HG03280 (cell line): ENCODE results near the gene HTRA3.

Experiments
- ATAC-seq: cut with Tn5 transposase; IDR thresholded peaks from one replicate; pipeline ENCODE4 v1.9.1; 2021; ENCODE audit warnings: mild to moderate bottlenecking, moderate library complexity; ENCODE audit not compliant: unreplicated experiment

Gene HTRA3

DNA sequence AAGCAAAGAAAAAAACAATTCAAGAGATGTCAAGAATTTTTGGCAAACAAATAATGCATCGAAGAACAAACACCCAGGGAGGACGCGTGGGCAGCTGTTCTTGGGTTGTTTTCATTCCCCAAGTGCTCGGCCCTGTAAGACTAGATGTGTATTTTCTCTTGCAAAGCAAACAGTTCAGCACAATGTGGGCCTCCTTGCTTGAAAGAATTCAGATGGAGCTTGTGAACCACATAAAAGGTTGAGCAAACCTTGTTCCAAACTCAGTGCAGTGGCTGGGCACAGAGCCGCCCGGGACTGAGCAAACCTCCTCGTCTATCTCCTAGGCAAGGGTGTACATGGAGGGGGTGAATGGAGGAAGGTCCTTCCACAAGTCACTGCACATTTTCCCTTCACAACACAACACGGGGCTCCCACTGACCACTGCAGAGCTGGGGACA, 82.4 kb downstream of the HTRA3 start:
- no peak for ATAC-seq

DNA sequence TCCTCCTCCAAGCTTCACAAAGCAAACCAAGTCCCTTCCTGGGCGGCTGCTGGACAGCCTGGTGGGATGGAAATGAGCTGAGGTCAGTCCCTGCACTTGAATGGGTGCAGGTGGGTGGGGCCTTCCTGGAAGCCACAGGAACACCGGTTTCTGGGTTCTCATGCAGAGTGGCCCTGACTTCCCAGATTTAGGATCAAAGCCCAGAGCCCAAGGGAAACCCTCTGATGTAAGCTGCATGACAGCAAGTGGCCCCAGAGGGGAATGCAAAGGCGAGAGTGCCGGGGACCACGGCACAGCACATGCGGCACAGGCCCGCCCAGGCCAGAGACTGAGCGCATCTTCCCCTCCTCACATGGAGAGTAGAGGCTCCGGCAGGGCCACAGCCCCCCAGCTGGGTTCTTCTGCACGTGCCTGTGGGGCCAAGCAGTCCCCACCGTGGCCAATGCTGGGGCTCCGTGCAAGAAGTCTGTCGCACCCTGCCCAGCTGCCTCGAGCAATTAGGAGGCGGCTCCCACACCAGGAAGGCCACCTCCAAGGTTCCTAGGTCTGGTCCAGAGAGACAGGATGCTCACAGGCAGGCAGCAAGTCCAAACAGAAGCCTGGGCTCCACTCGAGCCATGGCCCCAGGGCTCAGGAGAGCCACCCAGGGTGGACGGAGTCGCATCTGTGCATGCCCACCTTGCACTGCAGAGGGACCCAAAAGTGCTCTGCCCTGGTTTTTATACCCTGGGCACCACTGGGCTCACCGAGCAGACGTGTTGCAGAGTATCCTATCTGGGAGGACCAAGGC, 83.0 kb downstream of the HTRA3 start:
- no peak for ATAC-seq

DNA sequence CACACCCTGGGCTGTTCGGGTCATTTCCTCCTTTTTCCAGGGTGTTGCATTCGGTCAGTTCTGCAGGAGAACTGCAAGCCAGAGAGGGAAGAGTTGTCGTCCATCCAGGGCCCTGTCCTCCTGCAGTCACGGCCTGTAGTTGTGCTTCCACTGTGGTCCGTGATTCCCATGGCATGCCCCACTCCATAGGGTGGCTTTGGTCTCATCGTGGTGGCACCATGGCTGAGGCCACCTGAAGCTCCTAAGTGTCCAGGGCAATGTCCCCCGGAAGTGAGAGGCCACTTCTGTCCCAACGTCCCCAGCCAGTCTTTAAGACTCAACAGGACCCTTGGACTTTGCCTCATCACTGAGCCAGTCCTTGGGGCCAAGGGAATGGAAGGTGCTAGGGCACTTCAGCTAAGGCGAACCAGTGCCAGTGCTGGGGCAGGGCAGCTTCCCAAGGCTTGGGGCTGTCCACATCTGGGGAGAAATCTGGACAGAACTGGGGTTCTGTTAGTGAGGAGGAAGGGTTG, 83.7 kb downstream of the HTRA3 start:
- ATAC-seq: no peak

GRCh38 chr4:8353912-8354453, 84.4 kb downstream of the HTRA3 start:
- no peak for ATAC-seq

- no peak for ATAC-seq
Measured at GRCh38 chr4:8355306-8355705, 85.8 kb downstream of the HTRA3 start.

DNA sequence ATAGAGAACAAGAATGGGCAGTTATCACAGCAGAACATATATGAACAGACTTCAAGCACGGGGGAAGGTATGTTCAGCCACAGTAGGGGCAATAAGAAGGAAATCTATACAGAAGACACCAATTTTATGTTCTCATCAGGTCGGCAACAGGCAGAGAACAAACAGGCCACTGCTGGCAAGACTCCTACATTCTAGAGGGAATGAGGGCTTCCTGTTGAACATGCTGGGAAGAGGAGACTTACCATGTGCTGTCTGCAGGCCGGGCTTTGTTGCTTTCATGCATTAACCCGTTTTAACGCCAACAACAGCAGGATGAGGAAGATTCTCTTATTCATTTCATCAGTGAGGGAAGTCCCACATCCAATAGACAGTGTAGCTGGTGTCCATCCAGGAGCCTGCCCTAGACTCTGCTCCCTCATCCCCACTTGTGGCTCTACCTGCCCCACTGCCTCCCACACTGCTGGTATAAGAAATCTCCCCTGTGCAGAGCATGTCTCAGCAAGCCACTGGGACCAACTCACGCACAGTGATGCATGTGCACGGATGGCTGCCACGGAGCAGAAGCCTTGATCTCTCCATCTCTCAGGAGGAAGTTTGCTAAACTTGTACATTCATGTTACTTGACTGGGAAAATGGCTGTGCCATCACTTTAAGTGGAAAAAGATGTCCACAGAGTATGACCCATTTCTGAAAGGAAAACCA, 86.5 kb downstream of the HTRA3 start:
- no peak for ATAC-seq
